GM11168 (cell line): Measurements from ENCODE around the gene WFDC10B.
"Not testable (repeated sequence)": the region's sequence is repeated elsewhere in the genome, so short reads cannot be mapped to it uniquely, and the experiment has no call there.

ENCODE experiments used
- in situ Hi-C: fragments of 300-500 bp; cut with MboI; formaldehyde crosslinking; loops from one replicate; pipeline ENCODE4 v1.12.0; 2022; ENCODE audit warnings: low sequenced_read_pairs; ENCODE audit not compliant: unreplicated experiment

WFDC10B gene

DNA sequence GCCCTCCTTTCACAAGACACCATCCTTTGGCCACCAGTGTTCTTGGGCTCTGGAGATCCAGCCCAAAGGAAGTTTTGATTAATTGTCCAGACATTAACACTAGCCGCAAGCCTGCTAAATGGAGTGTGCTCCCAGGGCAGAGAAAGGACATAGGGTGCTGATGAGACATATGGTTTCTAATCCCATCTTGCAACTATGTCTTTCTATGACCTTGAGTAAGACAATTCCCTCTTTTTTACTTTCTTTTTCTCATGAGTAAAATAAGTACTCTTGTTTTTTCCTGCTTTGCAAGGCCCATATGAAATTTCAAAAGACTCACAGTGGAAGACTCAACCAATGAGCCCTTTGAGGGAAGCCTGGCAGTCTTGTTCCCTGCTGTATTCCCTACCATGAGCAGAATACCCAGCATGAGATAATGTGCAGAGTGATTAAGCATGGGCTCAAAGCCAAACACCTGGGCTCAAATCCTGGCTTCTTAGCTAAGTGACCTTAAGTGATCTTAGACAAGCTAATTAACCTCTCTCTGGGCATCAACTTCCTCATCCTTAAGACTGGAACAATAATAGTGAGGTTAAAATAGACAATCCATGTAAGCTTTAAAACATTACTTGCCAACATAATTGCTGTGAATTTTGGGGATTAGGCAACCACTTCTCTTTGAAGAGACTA, at the start of gene WFDC10B:
Gene WFDC10B (minus strand): TSS at position 51 of the 669 bp plus-strand sequence. CDS start 19,027 bp downstream, outside the sequence.
- in situ Hi-C loops = no loop called here

GRCh38 chr20:45752746-45753145, 47.9 kb upstream of the WFDC10B start:
- in situ Hi-C loops = loop anchor here (25.0 kb wide), 1 partner anchor 390 kb away; the partner anchor contains the start of gene SYS1

DNA sequence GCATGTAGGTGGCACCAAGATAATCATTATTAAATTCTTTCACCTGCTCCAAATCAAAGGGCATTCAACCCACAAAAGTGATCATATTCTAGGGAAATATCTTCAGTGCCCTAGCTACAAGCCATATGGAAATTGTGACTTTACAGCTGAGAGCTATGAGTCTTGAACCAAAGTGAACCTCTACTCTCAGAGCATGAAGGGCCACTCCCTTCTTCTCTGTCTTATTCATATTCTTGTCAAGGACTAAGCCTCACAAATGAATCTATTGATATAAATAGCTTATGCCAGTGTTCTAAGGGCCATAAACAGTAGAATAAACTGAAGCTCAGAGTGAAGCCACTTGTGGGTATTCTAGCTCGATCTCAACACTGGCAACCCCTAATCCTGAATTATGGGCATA, 46.9 kb upstream of the WFDC10B start:
- in situ Hi-C loops = loop anchor here (25.0 kb wide), 1 partner anchor 389 kb away; the partner anchor contains the start of gene SYS1

DNA sequence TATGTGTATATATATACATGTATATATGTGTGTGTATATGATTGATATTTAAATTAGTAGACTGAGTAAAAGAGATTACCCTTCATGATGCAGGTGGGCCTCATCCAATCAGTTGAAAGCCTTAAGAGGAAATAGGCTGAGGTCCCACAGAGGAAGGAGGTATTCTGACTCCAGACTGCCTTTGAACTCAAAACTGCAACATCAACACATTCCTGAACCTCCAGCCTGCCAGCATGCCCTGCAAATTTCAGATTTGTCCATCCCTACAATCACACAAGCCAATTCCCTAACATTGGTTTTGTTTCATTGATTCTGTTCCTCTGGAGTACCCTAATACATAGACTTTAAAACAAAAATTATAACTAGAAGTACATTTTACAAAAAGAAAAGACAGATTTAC, 40.2 kb upstream of the WFDC10B start:
- in situ Hi-C loops = no loop called here

- in situ Hi-C loops = no loop called here
These were observed 37.8 kb upstream of the WFDC10B start for GRCh38 chr20:45742596-45742995.

GRCh38 chr20:45735988-45736387, 31.2 kb upstream of the WFDC10B start:
- in situ Hi-C loops = no loop called here

DNA sequence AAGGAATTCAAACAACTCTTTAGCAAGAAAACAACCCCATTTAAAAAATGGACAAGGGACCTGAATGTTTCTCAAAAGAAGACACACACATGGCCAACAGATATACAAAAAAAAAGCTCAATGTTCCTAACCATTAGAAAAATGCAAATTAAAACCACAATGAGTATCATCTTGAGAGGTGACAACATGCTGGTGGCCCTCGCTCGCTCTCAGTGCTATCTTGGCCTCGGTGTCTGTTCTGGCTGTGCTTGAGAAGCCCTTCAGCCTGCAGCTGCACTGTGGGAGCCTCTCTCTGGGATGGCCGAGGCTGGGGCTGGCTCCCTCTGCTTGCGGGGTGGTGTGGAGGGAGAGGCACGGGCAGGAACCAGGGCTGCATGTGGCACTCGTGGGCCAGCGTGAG, 30.7 kb upstream of the WFDC10B start:
- in situ Hi-C loops = no loop called here

GRCh38 chr20:45732199-45732598, 27.4 kb upstream of the WFDC10B start:
- in situ Hi-C loops = no loop called here

DNA sequence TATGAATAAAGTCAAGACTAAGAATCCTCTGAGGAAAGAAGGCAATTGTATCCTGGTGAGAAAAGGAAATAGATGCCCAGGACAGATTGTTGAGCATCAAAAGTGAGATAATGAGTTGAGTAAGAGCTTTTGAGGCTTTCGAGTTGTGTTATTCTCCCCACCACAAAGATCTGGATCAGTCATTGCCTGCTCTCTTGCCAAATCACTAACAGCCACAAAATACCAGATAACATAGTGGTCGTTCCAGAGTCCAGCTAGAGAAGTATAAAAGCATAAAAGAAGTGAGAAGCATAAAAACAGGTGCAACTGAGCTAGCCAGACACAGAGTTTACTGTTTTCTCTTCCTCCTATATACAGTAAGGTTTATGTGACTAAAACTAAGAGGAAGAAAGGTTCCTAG, 22.2 kb upstream of the WFDC10B start:
- in situ Hi-C loops = no loop called here

GRCh38 chr20:45725134-45725533, 20.3 kb upstream of the WFDC10B start:
- in situ Hi-C loops = no loop called here

DNA sequence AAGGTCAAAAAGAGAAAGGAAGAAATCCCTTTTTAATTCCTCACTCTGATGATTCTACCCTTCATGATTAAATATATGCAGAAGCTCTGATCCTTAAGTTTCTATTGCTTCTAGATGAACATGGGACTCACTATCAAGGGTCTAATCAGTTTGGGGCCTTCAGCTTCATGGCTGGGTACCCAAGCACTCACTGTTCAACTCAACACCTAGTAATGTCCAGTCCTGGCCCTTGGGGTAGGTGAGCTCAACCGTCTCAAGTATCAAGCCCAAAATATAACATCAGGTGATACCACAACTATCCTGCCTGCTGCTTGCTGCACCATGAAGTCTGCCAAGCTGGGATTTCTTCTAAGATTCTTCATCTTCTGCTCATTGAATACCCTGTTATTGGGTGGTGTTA, 17.2 kb upstream of the WFDC10B start, which contains the start of gene SPINT4:
Gene SPINT4 (plus strand): TSS at position 301 of the 400 bp plus-strand sequence. CDS start 21 bp downstream, at position 322.
- in situ Hi-C loops = no loop called here

DNA sequence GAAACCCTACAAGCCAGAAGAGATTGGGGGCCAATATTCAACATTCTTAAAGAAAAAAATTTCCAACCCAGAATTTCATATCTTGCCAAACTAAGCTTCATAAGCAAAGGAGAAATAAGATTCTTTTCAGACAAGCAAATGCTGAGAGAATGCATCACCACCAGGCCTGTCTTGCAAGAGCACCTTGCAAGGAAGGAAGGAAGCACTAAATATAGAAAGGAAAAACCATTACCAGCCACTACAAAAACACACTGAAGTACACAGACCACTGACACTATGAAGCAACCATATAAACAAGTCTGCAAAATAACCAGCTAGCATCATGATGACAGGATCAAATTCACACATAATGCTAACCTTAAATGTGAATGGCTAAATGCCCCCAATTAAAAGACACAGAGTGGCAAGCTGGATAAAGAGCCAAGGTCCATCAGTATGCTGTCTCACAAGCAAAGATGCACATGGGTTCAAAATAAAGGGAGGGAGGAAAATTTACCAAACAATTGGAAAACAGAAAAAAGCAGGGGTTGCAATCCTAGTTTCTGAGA, 11.4 kb upstream of the WFDC10B start:
- in situ Hi-C loops = not testable (repeated sequence)

GRCh38 chr20:45701873-45702272, 2.9 kb downstream of the WFDC10B start, which contains the start of gene WFDC13:
Gene WFDC13 (plus strand): TSS chr20:45702038. CDS start chr20:45702124, 86 bp downstream.
- in situ Hi-C loops = no loop called here

- in situ Hi-C loops = no loop called here
These were observed 3.7 kb downstream of the WFDC10B start for GRCh38 chr20:45701104-45701503.

DNA sequence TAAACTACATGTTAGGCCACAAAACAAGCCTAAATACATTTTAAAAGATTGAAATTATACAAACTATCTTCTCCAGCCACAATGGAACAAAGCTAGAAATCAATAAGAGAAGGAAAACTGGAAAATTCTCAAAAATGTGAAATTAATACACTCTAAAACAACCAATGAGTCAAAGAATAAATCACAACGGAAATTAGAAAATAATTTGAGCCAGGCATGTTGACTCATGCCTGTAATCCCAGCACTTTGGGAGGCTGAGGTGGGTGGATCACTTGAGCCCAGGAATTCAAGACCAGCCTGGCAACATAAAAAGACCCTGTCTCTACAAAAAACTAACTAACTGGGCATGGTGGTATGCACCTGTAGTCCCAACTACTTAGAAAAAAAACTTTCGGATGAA, 9.3 kb downstream of the WFDC10B start:
- in situ Hi-C loops = no loop called here

DNA sequence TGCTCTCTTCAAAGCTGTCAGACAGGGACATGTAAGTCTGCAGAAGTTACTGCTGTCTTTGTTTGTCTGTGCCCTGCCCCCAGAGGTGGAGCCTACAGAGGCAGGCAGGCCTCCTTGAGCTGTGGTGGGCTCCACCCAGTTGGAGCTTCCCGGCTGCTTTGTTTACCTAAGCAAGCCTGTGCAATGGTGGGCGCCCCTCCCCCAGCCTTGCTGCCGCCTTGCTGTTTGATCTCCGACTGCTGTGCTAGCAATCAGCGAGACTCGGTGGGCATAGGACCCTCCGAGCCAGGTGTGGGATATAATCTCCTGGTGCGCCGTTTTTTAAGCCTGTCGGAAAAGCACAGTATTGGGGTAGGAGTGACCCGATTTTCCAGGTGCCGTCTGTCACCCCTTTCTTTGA, 11.5 kb downstream of the WFDC10B start:
- in situ Hi-C loops = not testable (repeated sequence)

GRCh38 chr20:45685896-45686295, 18.9 kb downstream of the WFDC10B start:
- in situ Hi-C loops = no loop called here

DNA sequence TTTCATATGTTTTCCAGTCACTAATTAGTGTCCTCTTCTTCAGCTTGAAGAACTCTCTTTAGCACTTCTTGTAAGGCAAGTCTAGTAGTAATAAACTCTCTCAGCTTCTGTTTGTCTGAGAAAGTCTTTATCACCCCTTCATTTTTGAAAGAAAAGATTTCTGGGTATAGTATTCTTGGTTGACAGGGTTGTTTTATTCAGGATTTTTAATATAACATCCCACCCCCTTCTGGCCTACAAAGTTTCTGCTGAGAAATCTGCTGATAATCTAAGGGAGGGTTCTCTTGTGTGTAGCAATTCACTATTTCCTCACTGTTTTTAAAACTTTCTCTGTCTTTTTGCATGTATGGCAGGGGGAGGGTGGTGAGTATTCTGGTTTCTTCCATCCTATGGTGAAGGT, 25.2 kb downstream of the WFDC10B start:
- in situ Hi-C loops = no loop called here

DNA sequence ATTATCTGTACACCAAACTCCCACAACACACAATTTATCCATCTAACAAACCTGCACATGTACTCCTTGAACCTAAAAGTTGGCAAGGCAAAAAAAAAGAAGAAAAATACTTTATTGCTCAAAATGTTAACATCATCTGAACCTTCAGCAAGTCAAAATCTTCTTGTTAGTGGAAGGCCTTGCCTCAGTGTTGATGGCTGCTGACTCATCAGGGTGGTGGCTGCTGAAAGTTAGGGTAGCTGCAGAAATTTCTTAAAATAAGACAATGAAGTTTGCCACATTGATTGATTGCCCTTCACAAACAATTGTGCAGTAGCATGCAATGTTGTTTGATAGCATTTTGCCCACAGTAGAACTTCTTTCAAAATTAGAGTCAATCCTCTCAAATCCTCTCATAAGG, 32.1 kb downstream of the WFDC10B start:
- in situ Hi-C loops = no loop called here

DNA sequence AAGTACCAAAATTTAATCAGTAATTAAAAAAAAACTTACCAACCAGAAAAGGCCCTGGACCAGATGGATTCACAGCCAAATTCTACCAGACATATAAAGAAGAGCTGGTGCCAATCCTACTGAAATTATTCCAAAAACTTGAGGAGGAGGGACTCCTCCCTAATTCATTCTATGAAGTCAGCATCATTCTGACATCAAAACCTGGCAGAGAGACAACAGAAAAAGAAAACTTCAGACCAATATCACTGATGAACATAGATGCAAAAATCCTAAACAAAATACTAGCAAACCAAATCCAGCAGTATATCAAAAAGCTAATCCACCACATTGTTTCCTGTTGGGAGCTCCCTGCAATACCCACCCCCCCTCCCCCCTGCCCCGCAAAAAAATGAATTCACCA, 34.7 kb downstream of the WFDC10B start, which contains the start of gene WFDC11:
Gene WFDC11 (minus strand): TSS at position 101 of the 400 bp plus-strand sequence. CDS start 19,639 bp downstream, outside the sequence.
- in situ Hi-C loops = no loop called here

DNA sequence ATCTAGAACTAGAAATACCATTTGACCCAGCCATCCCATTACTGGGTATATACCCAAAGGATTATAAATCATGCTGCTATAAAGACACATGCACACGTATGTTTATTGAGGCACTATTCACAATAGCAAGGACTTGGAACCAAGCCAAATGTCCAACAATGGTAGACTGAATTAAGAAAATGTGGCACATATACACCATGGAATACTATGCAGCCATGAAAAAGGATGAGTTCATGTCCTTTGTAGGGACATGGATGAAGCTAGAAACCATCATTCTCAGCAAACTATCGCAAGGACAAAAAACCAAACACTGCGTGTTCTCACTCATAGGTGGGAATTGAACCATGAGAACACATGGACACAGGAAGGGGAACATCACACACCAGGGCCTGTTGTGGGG, 47.8 kb downstream of the WFDC10B start:
- in situ Hi-C loops = not testable (repeated sequence)

DNA sequence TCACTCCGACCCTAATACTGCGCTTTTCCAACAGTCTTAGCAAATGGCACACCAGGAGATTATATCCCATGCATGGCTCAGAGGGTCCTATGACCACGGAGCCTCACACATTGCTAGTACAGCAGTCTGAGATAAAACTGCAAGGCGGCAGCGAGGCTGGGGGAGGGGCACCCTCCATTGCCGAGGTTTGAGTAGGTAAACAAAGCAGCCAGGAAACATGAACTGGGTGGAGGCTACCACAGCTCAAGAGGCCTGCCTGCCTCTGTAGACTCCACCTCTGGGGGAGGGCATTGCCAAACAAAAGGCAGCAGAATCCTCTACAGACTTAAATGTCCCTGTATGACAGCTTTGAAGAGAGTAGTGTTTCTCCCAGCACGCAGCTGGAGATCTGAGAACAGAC, 53.1 kb downstream of the WFDC10B start:
- in situ Hi-C loops = not testable (repeated sequence)
